Measurements from ENCODE around the gene SPOCK1. TPM values are rescaled to one million over a fixed set of nuclear protein-coding genes. Genes with fewer than 3 reads are reported as not detected.

Gene SPOCK1
- total and polyA plus RNA-seq, 2 of the 13 experiments (the other 11 are each of a cell fraction or from before 2014, with no cell fraction given) = 0.18 to 0.29 TPM

DNA sequence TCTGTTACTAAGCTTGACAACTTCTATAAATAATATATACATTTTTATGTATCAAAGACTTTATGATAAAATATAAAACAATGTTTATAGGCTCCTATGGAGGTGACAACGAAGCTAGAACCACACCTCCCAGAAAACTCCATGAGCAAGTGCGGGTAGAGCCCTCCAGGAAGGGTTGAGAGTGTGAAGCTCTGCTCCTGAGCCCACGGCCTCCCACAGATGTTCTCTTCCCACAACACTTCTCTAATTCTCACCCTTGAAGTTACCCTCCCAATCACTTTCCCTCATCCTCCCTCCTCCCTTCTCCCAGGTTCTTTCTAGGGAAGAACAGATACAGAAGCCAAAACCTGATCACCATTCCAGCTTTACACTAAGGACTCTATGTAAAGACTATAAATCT is 427.6 kb downstream of the SPOCK1 start:
- FAIRE-seq (no peak), ATAC-seq (no peak), DNase-seq (ENCODE audit: low spot score) (no peak)
- whole genome bisulfite sequencing (ENCODE audit: low lambda C conversion rate) = 14% methylated on average over 3 of the region's 3 CpGs
- no TSS peak for BruUV-seq (replicated peaks)
- Histone ChIP-seq H3K36me3 (replicated peaks in 1 of 2; ENCODE audit: control insufficient read depth in 1 of 2, insufficient read depth in 2 of 2, low read length in 2 of 2) (no peaks in the 10 kb centered on the region), H3K4me1 (ENCODE audit: insufficient read depth, low read length) (no peaks in the 10 kb centered on the region), H2AFZ (ENCODE audit: low read length) (no peak overlapping the region), H3K79me2 (ENCODE audit: insufficient read depth, low read length) (no peaks in the 10 kb centered on the region), H3K27me3 (ENCODE audit: control insufficient read depth in 1 of 2, insufficient read depth in 2 of 2, low read length in 2 of 2) (peaks cover 0 to 2% of the 10 kb centered on the region in 2 experiments; a peak in 1 of 5 replicates), H3K4me2 (ENCODE audit: low read depth, low read length) (no peak overlapping the region), H3K27ac (ENCODE audit: extremely low read length, insufficient read depth, low read length) (no peak overlapping the region), H4K20me1 (ENCODE audit: insufficient read depth, low read length) (no peaks in the 10 kb centered on the region), H3K9ac (ENCODE audit: insufficient read depth, low read depth, low read length) (no peak overlapping the region), H3K9me3 (ENCODE audit: low read length) (no peaks in the 10 kb centered on the region), H3K4me3 (replicated peaks in 1 of 3; ENCODE audit: insufficient read depth in 1 of 3, low read depth in 2 of 3, low read length in 3 of 3) (no peak overlapping the region)
- in situ Hi-C loops (cut with HindIII; ENCODE audit: extremely low pct_ligation_motif_present, low pct_unique_long_range_greater_than_20kb) (no loop called here), intact Hi-C loops (cut with micrococcal nuclease; ENCODE audit: unreplicated experiment) (no loop called here)
- no peak for TF ChIP-seq SP140L (CRISPR knock-in tag; IDR thresholded peaks at IDR 0.05; ENCODE audit: borderline replicate concordance)
- TF ChIP-seq KDM5B (CRISPR knock-in tag; IDR thresholded peaks at IDR 0.05; ENCODE audit: borderline replicate concordance) = no peak
- TF ChIP-seq, protein P1, sequence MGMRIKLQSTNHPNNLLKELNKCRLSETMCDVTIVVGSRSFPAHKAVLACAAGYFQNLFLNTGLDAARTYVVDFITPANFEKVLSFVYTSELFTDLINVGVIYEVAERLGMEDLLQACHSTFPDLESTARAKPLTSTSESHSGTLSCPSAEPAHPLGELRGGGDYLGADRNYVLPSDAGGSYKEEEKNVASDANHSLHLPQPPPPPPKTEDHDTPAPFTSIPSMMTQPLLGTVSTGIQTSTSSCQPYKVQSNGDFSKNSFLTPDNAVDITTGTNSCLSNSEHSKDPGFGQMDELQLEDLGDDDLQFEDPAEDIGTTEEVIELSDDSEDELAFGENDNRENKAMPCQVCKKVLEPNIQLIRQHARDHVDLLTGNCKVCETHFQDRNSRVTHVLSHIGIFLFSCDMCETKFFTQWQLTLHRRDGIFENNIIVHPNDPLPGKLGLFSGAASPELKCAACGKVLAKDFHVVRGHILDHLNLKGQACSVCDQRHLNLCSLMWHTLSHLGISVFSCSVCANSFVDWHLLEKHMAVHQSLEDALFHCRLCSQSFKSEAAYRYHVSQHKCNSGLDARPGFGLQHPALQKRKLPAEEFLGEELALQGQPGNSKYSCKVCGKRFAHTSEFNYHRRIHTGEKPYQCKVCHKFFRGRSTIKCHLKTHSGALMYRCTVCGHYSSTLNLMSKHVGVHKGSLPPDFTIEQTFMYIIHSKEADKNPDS (CRISPR knock-in tag; IDR thresholded peaks at IDR 0.05) = no peak
- TF ChIP-seq ZC3H13 (CRISPR knock-in tag; IDR thresholded peaks at IDR 0.05) = no peak
- TF ChIP-seq ZMYM4 (CRISPR knock-in tag; IDR thresholded peaks at IDR 0.05) = no peak
- no peak for TF ChIP-seq EP300 (IDR thresholded peaks at IDR 0.05; ENCODE audit: low read depth in 2 of 2, low read length in 2 of 2)
- no peak for TF ChIP-seq EP300 (CRISPR knock-in tag; IDR thresholded peaks at IDR 0.05; ENCODE audit: borderline replicate concordance)
- no peak for TF ChIP-seq ZNF670 (CRISPR knock-in tag; IDR thresholded peaks at IDR 0.05; ENCODE audit: borderline replicate concordance)
- no peak for TF ChIP-seq ZNF773 (CRISPR knock-in tag; IDR thresholded peaks at IDR 0.05; ENCODE audit: borderline replicate concordance)
- TF ChIP-seq ZNF30 (CRISPR knock-in tag; IDR thresholded peaks at IDR 0.05) = no peak
- TF ChIP-seq ZMYM3 (CRISPR knock-in tag; IDR thresholded peaks at IDR 0.05) = no peak
- TF ChIP-seq ZNF788 (CRISPR knock-in tag; IDR thresholded peaks at IDR 0.05; ENCODE audit: borderline replicate concordance) = no peak
- TF ChIP-seq, protein P2, sequence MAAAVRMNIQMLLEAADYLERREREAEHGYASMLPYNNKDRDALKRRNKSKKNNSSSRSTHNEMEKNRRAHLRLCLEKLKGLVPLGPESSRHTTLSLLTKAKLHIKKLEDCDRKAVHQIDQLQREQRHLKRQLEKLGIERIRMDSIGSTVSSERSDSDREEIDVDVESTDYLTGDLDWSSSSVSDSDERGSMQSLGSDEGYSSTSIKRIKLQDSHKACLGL (CRISPR knock-in tag; IDR thresholded peaks at IDR 0.05) = no peak
- no peak for TF ChIP-seq ZMAT3 (CRISPR knock-in tag; conservative IDR thresholded peaks at IDR 0.05)
- TF ChIP-seq ZNF138 (CRISPR knock-in tag; IDR thresholded peaks at IDR 0.05; ENCODE audit: low read depth) = no peak
- no peak for TF ChIP-seq ZNF343 (CRISPR knock-in tag; IDR thresholded peaks at IDR 0.05)
- TF ChIP-seq BRD4 (CRISPR knock-in tag; IDR thresholded peaks at IDR 0.05) = no peak
- TF ChIP-seq ZFYVE20 (CRISPR knock-in tag; IDR thresholded peaks at IDR 0.05; ENCODE audit: borderline replicate concordance, low read depth) = no peak
- TF ChIP-seq, protein P3, sequence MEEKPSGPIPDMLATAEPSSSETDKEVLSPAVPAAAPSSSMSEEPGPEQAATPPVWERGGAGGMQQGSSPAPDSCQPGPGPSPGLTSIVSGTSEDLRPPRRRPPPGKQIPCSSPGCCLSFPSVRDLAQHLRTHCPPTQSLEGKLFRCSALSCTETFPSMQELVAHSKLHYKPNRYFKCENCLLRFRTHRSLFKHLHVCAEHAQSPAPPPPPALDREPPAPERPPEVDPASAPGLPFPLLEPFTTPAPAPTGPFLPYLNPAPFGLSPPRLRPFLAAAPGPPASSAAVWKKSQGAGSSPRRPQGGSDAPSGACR (CRISPR knock-in tag; IDR thresholded peaks at IDR 0.05) = no peak
- TF ChIP-seq, protein P4, sequence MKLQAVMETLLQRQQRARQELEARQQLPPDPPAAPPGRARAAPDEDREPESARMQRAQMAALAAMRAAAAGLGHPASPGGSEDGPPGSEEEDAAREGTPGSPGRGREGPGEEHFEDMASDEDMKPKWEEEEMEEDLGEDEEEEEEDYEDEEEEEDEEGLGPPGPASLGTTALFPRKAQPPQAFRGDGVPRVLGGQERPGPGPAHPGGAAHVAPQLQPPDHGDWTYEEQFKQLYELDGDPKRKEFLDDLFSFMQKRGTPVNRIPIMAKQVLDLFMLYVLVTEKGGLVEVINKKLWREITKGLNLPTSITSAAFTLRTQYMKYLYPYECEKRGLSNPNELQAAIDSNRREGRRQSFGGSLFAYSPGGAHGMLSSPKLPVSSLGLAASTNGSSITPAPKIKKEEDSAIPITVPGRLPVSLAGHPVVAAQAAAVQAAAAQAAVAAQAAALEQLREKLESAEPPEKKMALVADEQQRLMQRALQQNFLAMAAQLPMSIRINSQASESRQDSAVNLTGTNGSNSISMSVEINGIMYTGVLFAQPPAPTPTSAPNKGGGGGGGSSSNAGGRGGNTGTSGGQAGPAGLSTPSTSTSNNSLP (IDR thresholded peaks at IDR 0.05; ENCODE audit: low read depth, low read length) = no peak
- TF ChIP-seq ZIK1 (CRISPR knock-in tag; IDR thresholded peaks at IDR 0.05; ENCODE audit: borderline replicate concordance, low read depth) = no peak
- CTCF ChIA-PET (ENCODE audit: low intra/inter-chr PET ratio, low total read pairs) = no interaction called here
- POLR2A ChIA-PET = no interaction called here
